Umbilical cord (tissue), 2 donors: ENCODE measurements around the gene GIT1. TPM values are rescaled to one million over a fixed set of nuclear protein-coding genes. Genes with fewer than 3 reads are reported as not detected.

Source experiments
- DNase-seq: peaks from one replicate; pipeline ENCODE4 v3.0.0-alpha.2; 2015; ENCODE audit warnings: low spot score
- total RNA-seq: library from RNA; depleted of rRNA; stranded (reverse); fragments of >200 nt; gene quantifications from one replicate; pipeline ENCODE4 v1.2.3, GENCODE V29; 2014; ENCODE audit warnings: low replicate concordance; ENCODE audit not compliant: insufficient read depth

GIT1 gene
- total RNA-seq, 1 donor from 2014 or later: 1.9 TPM

DNA sequence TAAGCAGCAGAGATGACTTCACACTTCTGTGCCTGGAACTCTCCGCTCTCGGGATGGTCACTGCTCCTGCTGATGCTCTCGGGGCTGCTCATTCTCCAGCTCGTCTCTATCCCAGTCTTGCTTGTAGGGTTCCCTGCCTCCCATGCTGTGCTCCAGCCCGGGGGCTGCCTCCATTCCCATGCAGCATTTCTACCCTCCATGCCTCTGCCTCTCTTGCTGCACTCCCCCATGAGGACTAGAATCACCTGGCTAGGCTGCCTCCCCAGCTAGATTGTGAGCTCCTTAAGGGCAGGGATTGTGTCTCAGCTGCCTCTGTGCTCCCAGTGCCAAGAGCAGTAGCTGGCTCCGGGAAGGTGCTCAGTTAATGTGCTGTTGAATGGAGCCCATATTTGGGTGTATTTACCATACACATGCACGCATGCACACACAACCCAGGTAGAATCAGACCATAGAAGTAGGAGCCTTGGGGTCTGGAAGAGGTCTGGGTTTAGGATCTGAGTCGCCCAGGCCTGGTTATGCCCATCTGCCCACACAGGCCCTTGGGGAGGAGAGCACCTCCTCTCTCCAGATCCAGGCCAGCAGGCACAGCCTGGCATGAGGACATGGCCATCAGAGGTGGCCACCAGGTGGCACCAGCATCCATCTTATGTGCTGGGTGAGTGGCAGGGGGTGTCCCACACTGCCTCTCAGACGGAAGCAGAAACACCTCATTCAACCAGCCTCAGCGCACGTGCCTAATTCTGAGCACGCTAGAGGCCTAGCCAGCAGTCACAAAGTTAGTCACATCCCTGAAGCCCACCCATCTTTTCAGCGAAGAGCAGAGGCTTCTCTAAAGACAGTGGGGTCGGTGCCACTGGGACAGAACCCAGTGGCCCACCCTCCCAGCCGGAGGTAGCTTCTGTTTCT, 9.3 kb downstream of the GIT1 start:
- peak; percentile 73 for DNase-seq

DNA sequence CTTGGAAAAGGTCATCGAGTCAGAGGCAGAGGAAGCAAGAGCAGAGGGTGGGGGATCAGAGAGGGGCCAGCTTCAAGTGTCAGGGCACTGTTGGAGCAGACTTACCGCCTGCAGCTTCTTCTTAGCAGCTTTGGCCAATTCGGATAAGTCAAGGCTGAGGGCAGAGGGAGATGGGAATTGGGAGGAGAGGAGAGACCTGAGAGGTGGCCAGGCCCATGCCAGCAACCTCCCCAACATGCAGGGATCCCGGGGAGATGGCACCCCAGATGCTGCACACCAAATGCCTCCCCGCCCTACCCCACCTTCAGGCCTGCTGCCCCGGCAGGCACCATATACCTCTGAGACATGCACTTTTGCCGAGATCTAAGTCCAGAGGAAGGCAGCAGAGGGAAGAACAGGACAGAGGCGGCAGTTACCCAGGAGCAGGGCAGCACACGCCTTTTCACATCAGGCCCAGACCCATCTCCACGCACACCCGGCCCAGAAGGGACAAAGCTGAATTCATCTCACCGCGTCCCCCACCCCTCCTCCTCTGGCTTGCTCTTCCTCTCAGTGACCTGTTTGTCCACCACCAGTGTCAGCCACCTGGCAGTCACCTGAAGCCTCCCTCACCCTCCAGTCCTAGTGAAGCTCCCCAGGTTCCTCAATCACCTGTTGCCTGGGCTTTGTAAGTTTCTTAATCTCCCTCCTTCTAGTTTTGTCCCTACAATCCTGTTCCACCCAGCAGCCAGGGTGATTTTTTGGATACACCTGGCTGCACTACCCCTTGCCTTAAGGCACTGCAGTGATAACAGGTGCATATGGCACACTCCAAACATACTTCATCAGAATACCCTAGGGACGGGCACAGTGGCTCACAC, 10.6 kb downstream of the GIT1 start:
- no peak for DNase-seq

DNA sequence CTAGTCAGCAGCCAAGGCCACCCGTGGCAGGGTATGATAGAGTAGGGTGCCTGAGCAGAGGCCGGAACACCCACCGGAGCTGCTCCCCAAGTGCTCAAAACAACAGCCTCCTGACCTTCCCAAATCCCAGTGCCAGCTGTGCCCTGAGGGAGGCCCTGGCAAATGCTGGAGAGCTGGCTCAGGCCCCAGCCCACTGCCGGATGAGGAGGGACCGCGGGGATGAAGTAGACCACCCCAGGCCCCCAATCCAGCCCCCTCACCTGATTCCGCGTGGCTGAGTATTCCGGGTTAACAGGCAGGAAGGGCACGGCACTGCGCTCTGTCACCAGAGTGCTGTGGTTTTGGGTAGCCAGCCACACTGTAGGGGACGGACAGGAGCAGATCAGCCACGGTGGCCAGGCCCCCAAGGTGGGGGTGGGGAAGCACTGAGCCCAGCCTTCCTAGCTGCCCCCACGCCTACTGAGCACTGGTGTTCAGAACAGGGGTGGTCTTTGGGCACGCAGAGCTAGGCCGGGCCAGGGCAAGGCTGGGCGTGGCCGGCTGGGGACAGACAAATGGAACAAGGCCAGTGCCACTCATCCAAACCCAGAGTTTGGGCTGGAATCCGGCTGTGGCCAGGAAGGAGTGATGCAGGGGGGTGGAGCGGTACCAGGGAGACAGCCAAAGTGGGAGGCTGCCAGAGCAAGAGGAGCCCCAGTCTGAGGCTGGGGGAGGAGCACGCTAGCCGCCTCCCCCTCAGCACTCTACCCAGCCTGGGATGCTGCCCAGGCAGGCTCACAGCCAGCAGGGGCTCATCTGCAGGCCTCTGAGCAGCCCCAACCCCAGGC, 11.8 kb downstream of the GIT1 start:
- peak; percentile 78 for DNase-seq

DNA sequence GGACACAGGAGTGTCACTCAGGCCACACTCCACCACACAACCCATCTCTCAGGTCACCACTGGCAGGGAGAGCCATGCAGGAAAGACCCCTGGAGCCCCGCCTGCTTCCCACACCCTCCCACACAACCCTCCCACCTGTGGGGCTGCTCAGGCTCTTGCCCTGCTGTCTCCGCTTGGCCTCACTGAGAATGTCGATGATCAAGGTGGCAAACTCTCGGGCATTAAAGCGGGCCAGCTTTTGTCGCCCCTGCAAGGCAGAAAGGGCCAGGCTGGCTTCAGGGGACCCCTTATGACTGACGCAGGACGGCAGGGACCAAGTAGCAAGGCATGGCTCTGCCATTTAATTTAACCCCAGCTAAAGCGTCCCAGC, 12.5 kb downstream of the GIT1 start:
- DNase-seq: no peak

DNA sequence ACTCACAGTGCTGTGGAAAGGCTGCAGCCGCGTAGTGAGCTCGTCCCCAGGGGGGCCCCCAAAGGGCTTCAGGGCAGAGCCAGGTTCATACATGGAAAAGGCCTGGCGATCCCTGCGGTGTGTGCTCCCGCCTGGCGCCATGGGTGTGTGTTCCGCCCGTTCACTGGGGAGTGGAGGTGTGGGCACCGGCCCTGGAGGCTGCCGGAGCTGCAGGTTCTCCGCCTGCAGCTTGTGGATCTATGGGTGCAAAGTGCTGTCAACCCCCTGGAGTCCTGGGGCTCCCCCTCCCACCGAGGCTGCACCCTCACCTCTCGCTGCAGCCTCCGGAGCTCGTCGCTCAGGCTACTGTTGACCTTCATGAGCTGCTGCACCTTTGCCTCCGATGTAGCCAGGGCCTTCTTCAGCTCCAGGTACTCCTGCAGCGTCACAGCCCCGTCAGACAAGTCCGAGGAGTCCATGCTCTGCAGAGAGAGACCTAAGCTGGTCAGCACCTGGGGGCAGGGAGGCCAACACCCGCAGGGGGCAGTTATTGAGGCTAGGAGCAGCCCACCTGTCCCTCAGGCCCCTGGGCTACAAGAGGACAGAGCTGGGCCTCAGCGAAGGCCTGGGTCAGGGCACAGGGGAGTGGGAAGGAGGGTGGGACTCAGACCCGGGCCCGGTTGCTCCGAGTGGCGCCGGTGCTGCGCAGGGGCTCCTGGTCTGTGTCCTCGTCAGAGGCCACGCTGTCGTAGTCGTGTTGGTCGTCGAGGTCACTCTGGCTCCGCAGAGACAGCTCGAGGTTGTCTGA, 13.0 kb downstream of the GIT1 start:
- no peak for DNase-seq

DNA sequence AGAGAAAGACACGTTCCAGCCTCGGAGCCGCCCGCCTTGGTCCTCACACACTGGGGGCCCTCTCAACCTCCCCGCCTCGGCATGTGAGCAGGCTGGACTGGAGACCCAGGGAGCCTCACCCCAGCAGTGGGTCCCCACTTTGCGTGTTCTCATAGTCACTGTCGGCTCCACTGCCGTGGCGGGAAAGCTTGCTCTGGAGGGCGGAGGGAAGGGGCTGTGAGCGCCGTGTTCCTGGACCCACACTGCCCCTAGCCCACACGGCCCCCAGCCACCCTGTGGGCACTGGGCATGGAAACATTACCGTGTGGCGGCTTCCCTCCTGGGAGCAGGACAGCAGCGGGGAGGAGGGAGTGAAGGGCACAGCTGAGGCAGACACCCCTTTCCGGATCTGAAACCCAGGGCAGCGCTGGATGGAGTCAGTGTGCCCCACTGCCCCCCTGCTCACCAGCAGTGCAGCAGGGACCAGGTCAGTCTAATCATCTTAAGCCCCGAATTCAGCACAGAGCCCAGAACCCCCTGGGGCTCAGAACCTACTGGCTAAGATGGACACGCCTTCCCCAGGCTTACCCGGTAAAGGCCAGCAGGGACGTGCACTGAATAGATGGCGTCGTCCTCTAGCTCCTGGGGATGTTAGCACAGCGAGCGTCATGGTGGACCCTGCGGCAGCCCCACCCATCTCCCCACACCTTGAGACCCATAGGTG, 13.8 kb downstream of the GIT1 start:
- no peak for DNase-seq

DNA sequence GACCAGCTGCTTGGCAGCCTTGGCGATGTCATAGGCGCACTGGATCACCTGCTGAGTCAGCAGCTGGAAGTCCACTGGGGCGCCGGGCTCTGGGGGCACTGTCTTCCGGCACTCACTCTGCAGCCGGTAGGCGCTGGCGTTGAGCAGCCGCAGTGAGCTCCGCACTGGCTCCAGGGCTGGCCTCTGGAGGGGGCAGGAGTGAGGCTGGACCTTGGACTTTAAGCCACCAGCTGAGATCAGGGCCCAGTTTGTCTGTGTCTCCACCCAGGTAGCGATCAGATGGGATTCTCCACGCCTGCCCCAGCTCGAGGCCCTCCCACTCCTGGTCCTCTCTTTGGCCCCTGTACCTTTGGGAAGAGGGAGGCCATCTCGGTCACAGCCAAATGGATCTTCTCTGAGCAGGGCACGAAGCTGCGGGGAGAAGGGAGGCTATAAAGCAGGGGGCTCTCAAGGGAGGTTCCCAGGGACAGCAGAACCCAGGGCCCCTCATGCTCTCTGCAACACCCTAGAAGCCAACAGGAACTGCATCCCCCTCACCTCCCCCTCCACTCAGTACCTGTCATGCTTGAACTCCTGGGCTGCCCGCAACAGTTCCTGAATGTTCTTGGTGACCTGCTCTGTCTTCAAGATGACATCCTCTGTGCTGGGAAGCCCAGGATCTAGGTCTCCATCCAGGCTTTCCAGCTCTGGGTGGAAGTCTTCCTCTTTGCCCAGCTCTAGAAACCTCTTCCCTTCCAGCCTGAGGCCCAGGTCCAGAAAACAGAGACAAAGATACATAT, 14.5 kb downstream of the GIT1 start:
- no peak for DNase-seq

DNA sequence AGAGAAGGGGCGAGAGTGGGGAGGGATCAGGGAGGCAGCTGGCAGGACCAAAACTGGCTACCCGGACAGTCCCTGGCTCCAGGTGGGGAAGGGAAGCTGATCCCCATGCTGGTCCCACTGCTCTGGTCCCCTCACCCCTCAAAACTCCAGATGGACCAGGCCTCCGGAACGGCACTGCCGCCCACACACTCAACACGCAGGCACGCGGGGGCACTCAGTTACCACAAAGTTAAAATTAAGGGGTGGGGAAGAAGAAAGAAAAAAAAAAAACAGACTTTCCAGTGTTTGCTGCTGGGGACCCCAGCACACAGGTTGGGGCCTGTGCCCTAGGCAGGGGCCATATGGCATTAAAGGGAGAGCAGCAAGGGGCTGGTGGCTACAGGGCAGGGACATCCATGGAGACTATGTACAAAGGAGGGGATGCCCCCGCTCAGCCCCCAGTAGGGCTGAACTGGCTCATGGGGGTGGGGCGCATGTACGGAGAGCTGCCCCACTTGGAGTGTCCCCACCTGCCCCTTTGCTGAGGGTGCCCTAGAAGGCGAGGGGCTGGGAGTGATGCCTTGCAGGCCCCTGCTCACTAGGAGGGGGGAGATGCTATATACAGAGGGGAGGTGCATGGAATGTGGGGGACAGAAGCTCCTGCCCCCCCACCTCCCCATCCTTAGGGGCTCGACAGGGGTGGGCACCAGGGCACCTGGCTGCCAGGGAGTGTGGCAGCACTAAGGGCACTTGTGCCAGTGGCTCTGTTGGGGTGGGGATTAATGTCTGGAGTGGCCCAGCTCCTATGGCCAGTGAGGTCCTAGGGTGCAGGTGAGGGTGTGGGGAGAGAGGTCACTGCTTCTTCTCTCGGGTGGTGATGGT, 15.3 kb downstream of the GIT1 start:
- DNase-seq: no peak

DNA sequence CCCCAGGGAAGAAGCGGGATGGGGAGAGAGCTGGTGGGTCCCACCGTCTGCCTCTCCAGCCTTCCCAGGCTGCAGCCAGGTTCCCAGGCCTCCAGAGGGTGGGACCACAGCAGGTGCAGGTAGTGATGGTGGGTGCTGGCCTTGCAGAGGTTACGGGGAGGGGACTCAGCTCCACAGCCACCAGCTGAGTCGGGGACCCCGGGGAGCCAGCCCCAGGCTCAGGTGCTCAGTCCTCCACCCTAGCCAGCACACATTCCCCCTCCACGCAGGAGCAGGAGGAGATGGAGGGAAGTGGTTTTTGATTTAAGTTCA, 15.9 kb downstream of the GIT1 start:
- DNase-seq: no peak

DNA sequence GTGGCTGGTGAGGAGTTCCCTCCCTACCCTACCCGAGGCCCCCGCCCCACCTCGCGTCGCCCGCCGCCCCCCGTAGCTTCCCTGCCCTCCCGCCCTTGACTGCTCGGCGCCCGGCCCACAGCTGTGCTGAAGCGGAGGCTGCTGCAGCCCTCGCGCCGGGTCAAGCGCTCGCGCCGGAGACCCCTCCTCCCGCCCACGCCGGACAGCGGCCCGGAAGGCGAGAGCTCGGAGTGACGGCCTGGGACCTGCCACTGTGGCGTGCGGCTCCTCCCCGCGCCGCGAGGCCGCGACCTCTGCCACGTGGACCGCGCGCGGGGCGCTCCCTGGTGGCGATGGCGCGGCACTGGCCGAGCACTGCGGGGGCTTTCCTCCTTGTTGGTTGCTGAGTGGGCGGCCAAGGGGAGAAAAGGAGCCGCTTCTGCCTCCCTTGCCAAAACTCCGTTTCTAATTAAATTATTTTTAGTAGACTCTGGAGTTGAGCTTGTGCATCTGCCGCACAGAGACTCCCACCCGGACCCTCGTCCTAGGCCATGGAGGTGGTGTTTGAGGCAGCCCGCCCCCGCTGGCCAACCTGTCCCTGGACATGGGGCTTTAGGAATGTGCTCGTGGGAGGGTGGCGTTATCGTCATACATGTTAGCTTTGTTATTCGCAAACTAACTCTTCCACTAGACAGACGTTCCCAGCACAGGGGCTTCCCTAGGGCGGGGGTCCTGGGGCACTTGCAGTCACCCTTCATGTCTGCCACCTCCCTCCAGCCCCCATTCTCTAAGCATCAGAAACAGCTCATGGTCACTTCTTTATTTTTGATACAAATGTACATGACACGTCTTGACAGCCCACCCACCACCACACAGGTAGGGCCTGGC, 16.5 kb downstream of the GIT1 start:
- peak; percentile 49 for DNase-seq

DNA sequence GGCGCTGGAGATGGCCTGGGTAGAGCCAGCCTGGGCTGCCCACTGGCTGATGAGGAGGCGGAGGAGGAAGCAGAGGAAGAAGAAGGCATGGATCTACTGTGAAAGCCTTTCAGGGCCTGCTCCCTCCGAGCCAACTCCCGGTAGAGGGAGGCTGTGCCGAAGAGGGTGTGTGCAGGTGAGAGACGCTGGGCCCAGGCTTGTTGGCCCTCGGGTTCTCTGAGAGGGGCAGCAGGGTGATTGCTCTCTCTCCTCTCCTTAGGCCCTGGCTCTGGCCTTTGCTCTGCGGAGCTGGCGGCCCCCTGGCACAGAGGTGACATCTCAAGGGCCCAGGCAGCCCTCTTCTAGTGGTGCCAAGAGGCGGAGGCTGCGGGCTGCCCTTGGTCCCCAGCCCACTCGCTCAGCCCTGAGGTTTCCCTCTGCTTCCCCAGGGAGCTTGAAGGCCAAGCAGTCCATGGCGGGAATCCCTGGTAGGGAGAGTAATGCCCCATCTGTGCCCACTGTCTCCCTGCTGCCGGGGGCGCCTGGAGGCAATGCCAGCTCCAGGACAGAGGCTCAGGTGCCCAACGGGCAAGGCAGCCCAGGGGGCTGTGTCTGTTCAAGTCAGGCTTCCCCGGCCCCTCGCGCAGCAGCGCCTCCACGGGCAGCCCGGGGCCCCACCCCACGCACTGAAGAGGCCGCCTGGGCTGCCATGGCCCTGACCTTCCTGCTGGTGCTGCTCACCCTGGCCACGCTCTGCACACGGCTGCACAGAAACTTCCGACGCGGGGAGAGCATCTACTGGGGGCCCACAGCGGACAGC, 17.4 kb downstream of the GIT1 start:
- no peak for DNase-seq

DNA sequence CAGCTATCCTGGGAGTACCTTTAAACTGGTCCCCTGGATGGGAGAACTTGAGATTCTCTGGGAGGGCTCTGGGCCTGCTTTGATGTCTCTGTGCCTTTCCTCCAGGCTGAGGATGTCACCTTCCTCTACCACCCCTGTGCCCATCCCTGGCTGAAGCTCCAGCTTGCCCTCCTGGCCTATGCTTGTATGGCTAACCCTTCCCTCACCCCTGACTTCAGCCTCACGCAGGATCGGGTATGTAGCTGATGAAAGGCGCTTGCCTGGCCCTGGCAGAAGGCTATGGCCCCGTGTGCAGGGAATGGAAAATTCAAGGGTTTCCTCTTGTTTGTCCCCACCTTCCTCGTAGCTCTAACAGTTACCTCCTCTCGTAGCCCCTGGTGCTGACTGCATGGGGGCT, 18.0 kb downstream of the GIT1 start:
- DNase-seq: no peak

DNA sequence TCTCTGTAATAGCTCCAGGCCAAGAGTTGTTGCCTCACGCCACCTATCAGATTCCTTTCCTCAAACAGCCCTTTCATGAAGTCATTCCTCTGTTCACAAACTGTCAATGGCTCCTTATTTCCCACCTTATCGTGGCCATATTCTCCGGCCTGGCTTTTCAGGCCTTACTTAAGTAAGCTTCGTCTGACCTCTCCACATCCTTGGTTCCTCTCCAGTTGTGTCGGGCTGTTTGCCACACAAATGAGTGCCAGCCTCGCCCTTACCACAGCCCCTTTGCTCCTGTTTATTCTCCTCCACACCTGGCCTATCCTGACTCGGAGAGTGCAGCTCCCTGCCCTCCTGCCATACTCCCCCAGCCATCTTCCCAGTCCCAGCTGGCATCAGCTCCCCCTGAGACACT, 18.9 kb downstream of the GIT1 start:
- DNase-seq: no peak

DNA sequence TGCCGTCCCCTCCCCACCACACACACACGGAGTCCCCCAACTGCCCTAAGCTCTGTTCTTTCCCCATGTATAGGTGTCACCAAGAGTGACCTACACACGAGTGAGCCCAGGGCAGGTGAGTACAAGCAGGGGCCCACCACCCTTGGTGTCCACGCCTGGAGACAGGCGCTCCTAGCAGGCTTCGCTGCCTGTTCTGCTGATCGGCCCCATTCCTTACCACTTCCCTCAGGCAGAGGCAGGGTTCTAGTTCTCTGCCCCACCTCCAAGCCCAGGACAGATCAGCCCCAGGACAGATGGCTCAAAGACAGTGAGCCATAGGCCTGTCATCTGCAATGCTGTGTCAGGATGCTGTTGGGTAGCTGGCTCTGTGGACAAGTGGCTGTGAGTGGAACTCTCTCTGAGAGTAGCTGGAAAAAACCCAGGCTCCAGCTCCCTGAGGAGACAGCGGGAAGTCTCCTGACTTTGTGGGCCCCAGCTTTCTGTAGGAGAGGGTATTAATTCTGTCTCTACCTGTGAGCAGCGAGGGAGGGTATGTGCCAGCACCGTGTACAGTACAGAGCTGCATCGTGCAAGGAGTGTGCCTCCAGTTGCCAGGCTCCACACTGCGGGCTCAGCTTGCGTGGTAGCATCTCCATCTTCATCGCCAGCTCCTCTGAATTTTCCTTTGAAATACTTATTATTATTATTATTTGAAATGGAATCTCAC, 20.1 kb downstream of the GIT1 start:
- DNase-seq: no peak

DNA sequence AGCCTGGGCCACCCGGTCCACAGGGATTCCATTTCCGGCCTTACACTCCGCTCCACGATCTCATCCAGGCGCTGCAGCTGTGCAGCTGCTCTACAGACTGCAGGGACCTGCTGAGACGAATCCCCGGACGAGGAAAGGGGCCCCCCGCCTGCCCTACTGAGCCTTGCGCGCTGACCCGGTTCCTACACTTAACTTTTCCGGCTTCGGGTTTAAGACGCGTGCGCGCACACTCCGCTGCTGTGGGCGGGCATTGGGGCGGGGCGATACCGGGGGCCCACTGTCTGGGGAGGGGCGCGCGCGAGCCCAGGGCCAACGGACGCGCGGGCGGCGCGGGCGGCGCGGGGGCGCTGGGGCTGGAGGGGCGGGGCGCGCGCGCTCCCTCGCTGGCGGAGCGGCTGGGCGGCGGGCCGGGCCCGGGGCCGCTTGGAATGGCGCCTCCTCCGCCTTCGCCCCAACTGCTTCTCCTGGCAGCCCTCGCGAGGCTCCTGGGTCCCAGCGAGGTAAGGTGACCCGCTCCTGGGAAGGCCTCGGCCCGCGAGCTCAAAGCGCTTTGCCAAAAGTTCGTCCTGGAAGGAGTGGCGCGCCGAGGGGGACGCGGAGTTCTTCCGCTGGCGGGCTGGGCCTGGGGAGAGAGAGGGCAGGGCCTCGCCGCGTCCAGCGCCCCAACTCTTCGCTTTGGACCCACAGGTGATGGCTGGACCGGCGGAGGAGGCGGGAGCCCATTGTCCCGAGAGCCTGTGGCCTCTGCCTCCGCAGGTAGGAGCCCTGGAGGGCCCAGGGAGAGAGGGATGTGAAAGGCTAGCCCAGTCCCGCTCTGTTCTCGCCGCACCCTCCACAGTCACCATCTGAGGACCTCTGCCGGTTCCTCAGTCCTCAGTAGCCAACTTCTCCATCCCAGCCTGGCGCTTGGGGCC, 20.9 kb downstream of the GIT1 start, which contains the start of gene TP53I13:
TSS of gene TP53I13 (plus strand) at position 371 of the 914 bp plus-strand sequence. CDS start at position 429, 58 bp downstream.
- peak; percentile 92 for DNase-seq
